C4-2B (cell line): ENCODE data around the gene XCL1.

Experiments
- ZFX ChIP-seq: fragments of 450-650 bp; IDR thresholded peaks from 2 replicates; pipeline ENCODE4 v1.6.1; 2017
- TF ChIP-seq, protein P1 (sequence below): fragments of 450-650 bp; conservative IDR thresholded peaks from 2 replicates; pipeline ENCODE4 v1.5.1; 2017; ENCODE audit warnings: mild to moderate bottlenecking

DNA sequence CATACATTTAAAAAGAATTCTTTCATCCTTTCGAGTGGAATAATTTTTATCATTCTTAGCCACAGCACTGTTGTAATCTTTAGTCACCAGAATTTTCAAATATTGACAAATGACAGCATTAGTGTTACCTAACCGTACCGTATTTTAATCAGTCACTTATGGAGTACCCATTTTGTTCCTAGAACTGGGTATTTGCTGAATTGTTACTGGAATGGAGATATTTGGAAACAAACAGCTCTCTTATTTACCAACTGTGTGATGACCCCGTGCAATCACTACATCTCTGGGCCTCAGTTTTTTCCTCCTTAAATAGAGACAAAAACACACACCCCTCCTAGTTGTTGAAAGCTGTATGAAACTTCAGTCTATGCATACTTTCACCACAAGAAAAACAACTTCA lies 24.7 kb upstream of the XCL1 start:
- TF ChIP-seq, protein P1, sequence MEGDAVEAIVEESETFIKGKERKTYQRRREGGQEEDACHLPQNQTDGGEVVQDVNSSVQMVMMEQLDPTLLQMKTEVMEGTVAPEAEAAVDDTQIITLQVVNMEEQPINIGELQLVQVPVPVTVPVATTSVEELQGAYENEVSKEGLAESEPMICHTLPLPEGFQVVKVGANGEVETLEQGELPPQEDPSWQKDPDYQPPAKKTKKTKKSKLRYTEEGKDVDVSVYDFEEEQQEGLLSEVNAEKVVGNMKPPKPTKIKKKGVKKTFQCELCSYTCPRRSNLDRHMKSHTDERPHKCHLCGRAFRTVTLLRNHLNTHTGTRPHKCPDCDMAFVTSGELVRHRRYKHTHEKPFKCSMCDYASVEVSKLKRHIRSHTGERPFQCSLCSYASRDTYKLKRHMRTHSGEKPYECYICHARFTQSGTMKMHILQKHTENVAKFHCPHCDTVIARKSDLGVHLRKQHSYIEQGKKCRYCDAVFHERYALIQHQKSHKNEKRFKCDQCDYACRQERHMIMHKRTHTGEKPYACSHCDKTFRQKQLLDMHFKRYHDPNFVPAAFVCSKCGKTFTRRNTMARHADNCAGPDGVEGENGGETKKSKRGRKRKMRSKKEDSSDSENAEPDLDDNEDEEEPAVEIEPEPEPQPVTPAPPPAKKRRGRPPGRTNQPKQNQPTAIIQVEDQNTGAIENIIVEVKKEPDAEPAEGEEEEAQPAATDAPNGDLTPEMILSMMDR = no peak
- TF ChIP-seq ZFX = no peak
